ENCODE results near the gene NAA60.

Gene NAA60

GRCh38 chr16:3444032-3444388 is 530 bp downstream of the NAA60 start:
- Histone ChIP-seq H3K27me3 (ENCODE audit: control insufficient read depth, insufficient read depth, low read length) (no peaks in the 10 kb centered on the region), H3K4me1 (ENCODE audit: control insufficient read depth, insufficient read depth, low read length) (no peaks in the 10 kb centered on the region), H3K4me3 (ENCODE audit: low read depth, low read length) (peak overlapping the region; percentile 80), H3K27ac (ENCODE audit: low read depth, low read length) (peak overlapping the region; percentile 45), H3K9me3 (ENCODE audit: control insufficient read depth, insufficient read depth, low read length) (peaks cover 6% of the 10 kb centered on the region; the same call in 1 of the 2 replicates), H3K36me3 (ENCODE audit: control insufficient read depth, insufficient read depth, low read length) (peaks cover 11% of the 10 kb centered on the region), H3K9ac (ENCODE audit: low read depth, low read length) (peak overlapping the region; percentile 45)

- Histone ChIP-seq H3K9me3 (ENCODE audit: control insufficient read depth, insufficient read depth, low read length) (no peaks in the 10 kb centered on the region), H3K36me3 (ENCODE audit: control insufficient read depth, insufficient read depth, low read length) (peaks cover 5% of the 10 kb centered on the region; the same call in 1 of the 2 replicates), H3K27me3 (ENCODE audit: control insufficient read depth, insufficient read depth, low read length) (no peaks in the 10 kb centered on the region), H3K4me1 (ENCODE audit: control insufficient read depth, insufficient read depth, low read length) (peaks cover 4% of the 10 kb centered on the region), H3K9ac (ENCODE audit: low read depth, low read length) (no peak overlapping the region), H3K4me3 (ENCODE audit: low read depth, low read length) (no peak overlapping the region), H3K27ac (ENCODE audit: low read depth, low read length) (no peak overlapping the region)
Observed at GRCh38 chr16:3454093-3454492, 10.6 kb downstream of the NAA60 start.

- Histone ChIP-seq H3K27ac (ENCODE audit: low read depth, low read length) (no peak overlapping the region), H3K9me3 (ENCODE audit: control insufficient read depth, insufficient read depth, low read length) (no peaks in the 10 kb centered on the region), H3K27me3 (ENCODE audit: control insufficient read depth, insufficient read depth, low read length) (no peaks in the 10 kb centered on the region), H3K4me3 (ENCODE audit: low read depth, low read length) (no peak overlapping the region), H3K36me3 (ENCODE audit: control insufficient read depth, insufficient read depth, low read length) (peaks cover 5% of the 10 kb centered on the region; the same call in 1 of the 2 replicates), H3K9ac (ENCODE audit: low read depth, low read length) (no peak overlapping the region), H3K4me1 (ENCODE audit: control insufficient read depth, insufficient read depth, low read length) (peaks cover 10% of the 10 kb centered on the region)
Observed at GRCh38 chr16:3454631-3455147, 11.2 kb downstream of the NAA60 start.

GRCh38 chr16:3457434-3458252 is 14.2 kb downstream of the NAA60 start:
- H3K27me3 ChIP-seq (ENCODE audit: control insufficient read depth, insufficient read depth, low read length): no peaks in the 10 kb centered on the region
- peak overlapping the region; percentile 95 for H3K27ac ChIP-seq (ENCODE audit: low read depth, low read length)
- H3K4me3 ChIP-seq (ENCODE audit: low read depth, low read length): peak overlapping the region; percentile 96
- H3K9ac ChIP-seq (ENCODE audit: low read depth, low read length): peak overlapping the region; percentile 95
- no peaks in the 10 kb centered on the region for H3K36me3 ChIP-seq (ENCODE audit: control insufficient read depth, insufficient read depth, low read length)
- no peaks in the 10 kb centered on the region for H3K9me3 ChIP-seq (ENCODE audit: control insufficient read depth, insufficient read depth, low read length)
- peaks cover 25% of the 10 kb centered on the region for H3K4me1 ChIP-seq (ENCODE audit: control insufficient read depth, insufficient read depth, low read length)

- H3K9ac ChIP-seq (ENCODE audit: low read depth, low read length): peak overlapping the region; percentile 80
- peak overlapping the region; percentile 95 for H3K27ac ChIP-seq (ENCODE audit: low read depth, low read length)
- H3K9me3 ChIP-seq (ENCODE audit: control insufficient read depth, insufficient read depth, low read length): no peaks in the 10 kb centered on the region
- H3K27me3 ChIP-seq (ENCODE audit: control insufficient read depth, insufficient read depth, low read length): no peaks in the 10 kb centered on the region
- H3K4me1 ChIP-seq (ENCODE audit: control insufficient read depth, insufficient read depth, low read length): peaks cover 25% of the 10 kb centered on the region
- peak overlapping the region; percentile 96 for H3K4me3 ChIP-seq (ENCODE audit: low read depth, low read length)
- H3K36me3 ChIP-seq (ENCODE audit: control insufficient read depth, insufficient read depth, low read length): no peaks in the 10 kb centered on the region
Observed at GRCh38 chr16:3458278-3458851, 14.9 kb downstream of the NAA60 start.

GRCh38 chr16:3458852-3459361 is 15.4 kb downstream of the NAA60 start:
- no peaks in the 10 kb centered on the region for H3K27me3 ChIP-seq (ENCODE audit: control insufficient read depth, insufficient read depth, low read length)
- peak overlapping the region; percentile 96 for H3K4me3 ChIP-seq (ENCODE audit: low read depth, low read length)
- H3K36me3 ChIP-seq (ENCODE audit: control insufficient read depth, insufficient read depth, low read length): no peaks in the 10 kb centered on the region
- no peaks in the 10 kb centered on the region for H3K9me3 ChIP-seq (ENCODE audit: control insufficient read depth, insufficient read depth, low read length)
- peaks cover 25% of the 10 kb centered on the region for H3K4me1 ChIP-seq (ENCODE audit: control insufficient read depth, insufficient read depth, low read length)
- peak overlapping the region; percentile 80 for H3K9ac ChIP-seq (ENCODE audit: low read depth, low read length)
- peak overlapping the region; percentile 95 for H3K27ac ChIP-seq (ENCODE audit: low read depth, low read length)

- peak overlapping the region; percentile 95 for H3K27ac ChIP-seq (ENCODE audit: low read depth, low read length)
- H3K27me3 ChIP-seq (ENCODE audit: control insufficient read depth, insufficient read depth, low read length): no peaks in the 10 kb centered on the region
- H3K4me1 ChIP-seq (ENCODE audit: control insufficient read depth, insufficient read depth, low read length): peaks cover 28% of the 10 kb centered on the region
- no peak overlapping the region for H3K9ac ChIP-seq (ENCODE audit: low read depth, low read length)
- H3K4me3 ChIP-seq (ENCODE audit: low read depth, low read length): peak overlapping the region; percentile 96
- no peaks in the 10 kb centered on the region for H3K9me3 ChIP-seq (ENCODE audit: control insufficient read depth, insufficient read depth, low read length)
- H3K36me3 ChIP-seq (ENCODE audit: control insufficient read depth, insufficient read depth, low read length): no peaks in the 10 kb centered on the region
Observed at GRCh38 chr16:3459401-3460090, 16.1 kb downstream of the NAA60 start.

- H3K36me3 ChIP-seq (ENCODE audit: control insufficient read depth, insufficient read depth, low read length): no peaks in the 10 kb centered on the region
- H3K9me3 ChIP-seq (ENCODE audit: control insufficient read depth, insufficient read depth, low read length): no peaks in the 10 kb centered on the region
- H3K27ac ChIP-seq (ENCODE audit: low read depth, low read length): peak overlapping the region; percentile 46
- H3K27me3 ChIP-seq (ENCODE audit: control insufficient read depth, insufficient read depth, low read length): no peaks in the 10 kb centered on the region
- H3K4me1 ChIP-seq (ENCODE audit: control insufficient read depth, insufficient read depth, low read length): peaks cover 30% of the 10 kb centered on the region
- H3K9ac ChIP-seq (ENCODE audit: low read depth, low read length): no peak overlapping the region
- H3K4me3 ChIP-seq (ENCODE audit: low read depth, low read length): peak overlapping the region; percentile 96; the same call in 1 of the 2 replicates
Observed at GRCh38 chr16:3460121-3460520, 16.6 kb downstream of the NAA60 start.

GRCh38 chr16:3460585-3460984 is 17.1 kb downstream of the NAA60 start:
- Histone ChIP-seq H3K36me3 (ENCODE audit: control insufficient read depth, insufficient read depth, low read length) (peaks cover 4% of the 10 kb centered on the region; the same call in 1 of the 2 replicates), H3K4me1 (ENCODE audit: control insufficient read depth, insufficient read depth, low read length) (peaks cover 30% of the 10 kb centered on the region), H3K4me3 (ENCODE audit: low read depth, low read length) (no peak overlapping the region), H3K9ac (ENCODE audit: low read depth, low read length) (no peak overlapping the region), H3K27ac (ENCODE audit: low read depth, low read length) (peak overlapping the region; percentile 38), H3K27me3 (ENCODE audit: control insufficient read depth, insufficient read depth, low read length) (no peaks in the 10 kb centered on the region), H3K9me3 (ENCODE audit: control insufficient read depth, insufficient read depth, low read length) (no peaks in the 10 kb centered on the region)

- H3K9me3 ChIP-seq (ENCODE audit: control insufficient read depth, insufficient read depth, low read length): no peaks in the 10 kb centered on the region
- H3K4me3 ChIP-seq (ENCODE audit: low read depth, low read length): no peak overlapping the region
- peak overlapping the region; percentile 9 for H3K27ac ChIP-seq (ENCODE audit: low read depth, low read length)
- H3K27me3 ChIP-seq (ENCODE audit: control insufficient read depth, insufficient read depth, low read length): no peaks in the 10 kb centered on the region
- peaks cover 9% of the 10 kb centered on the region; the same call in 1 of the 2 replicates for H3K36me3 ChIP-seq (ENCODE audit: control insufficient read depth, insufficient read depth, low read length)
- peaks cover 30% of the 10 kb centered on the region for H3K4me1 ChIP-seq (ENCODE audit: control insufficient read depth, insufficient read depth, low read length)
- H3K9ac ChIP-seq (ENCODE audit: low read depth, low read length): no peak overlapping the region
Observed at GRCh38 chr16:3461151-3461550, 17.7 kb downstream of the NAA60 start.
